ENCODE data around the gene LIPA. TPM values are rescaled to one million over a fixed set of nuclear protein-coding genes. Genes with fewer than 3 reads are reported as not detected.

LIPA gene
- total RNA-seq, 2 donors from 2014 or later, result 19.8 to 30.4 TPM

GRCh38 chr10:89240519-89240918 lies 11.1 kb downstream of the LIPA start:
- Histone ChIP-seq H3K27ac (no peak overlapping the region), H3K9me3 (no peaks in the 10 kb centered on the region), H3K36me3 (replicated peaks in 1 of 2; ENCODE audit: insufficient read depth in 1 of 2, low read depth in 2 of 2) (peaks cover 0 to 3% of the 10 kb centered on the region in 2 donors), H3K27me3 (no peaks in the 10 kb centered on the region), H3K4me3 (no peak overlapping the region), H3K4me1 (no peaks in the 10 kb centered on the region)
- DNase-seq (no peak), ATAC-seq (no peak)
- intact Hi-C loops (cut with DNase I), result no loop called here
- WGBS, 2 donors, result 39 to 79% methylated on average over 3 of the region's 3 CpGs
- TF ChIP-seq CTCF (IDR thresholded peaks at IDR 0.05) (no peak), POLR2A (IDR thresholded peaks at IDR 0.05) (no peak)

GRCh38 chr10:89238956-89239644 lies 12.5 kb downstream of the LIPA start:
- no peaks in the 10 kb centered on the region for H3K27me3 ChIP-seq
- no peaks in the 10 kb centered on the region for H3K4me1 ChIP-seq
- intact Hi-C loops (cut with DNase I), result no loop called here
- 71 to 86% methylated on average over 5 of the region's 5 CpGs for WGBS, 2 donors
- H3K27ac ChIP-seq, result no peak overlapping the region
- H3K36me3 ChIP-seq (replicated peaks in 1 of 2; ENCODE audit: insufficient read depth in 1 of 2, low read depth in 2 of 2), result peaks cover 0 to 5% of the 10 kb centered on the region in 2 donors
- ATAC-seq (no peak), DNase-seq (no peak)
- no peak overlapping the region for H3K4me3 ChIP-seq
- H3K9me3 ChIP-seq, result no peaks in the 10 kb centered on the region
- TF ChIP-seq POLR2A (IDR thresholded peaks at IDR 0.05), result no peak
- no peak for TF ChIP-seq CTCF (IDR thresholded peaks at IDR 0.05)

- Histone ChIP-seq H3K4me3 (no peak overlapping the region), H3K9me3 (no peaks in the 10 kb centered on the region), H3K27ac (no peak overlapping the region), H3K27me3 (no peaks in the 10 kb centered on the region), H3K4me1 (no peaks in the 10 kb centered on the region), H3K36me3 (replicated peaks in 1 of 2; ENCODE audit: insufficient read depth in 1 of 2, low read depth in 2 of 2) (peaks cover 0 to 5% of the 10 kb centered on the region in 2 donors)
- intact Hi-C loops (cut with DNase I), result no loop called here
- DNase-seq (no peak), ATAC-seq (no peak)
- TF ChIP-seq CTCF (IDR thresholded peaks at IDR 0.05), result no peak
- no peak for TF ChIP-seq POLR2A (IDR thresholded peaks at IDR 0.05)
These were observed 13.7 kb downstream of the LIPA start for GRCh38 chr10:89237849-89238248.

DNA sequence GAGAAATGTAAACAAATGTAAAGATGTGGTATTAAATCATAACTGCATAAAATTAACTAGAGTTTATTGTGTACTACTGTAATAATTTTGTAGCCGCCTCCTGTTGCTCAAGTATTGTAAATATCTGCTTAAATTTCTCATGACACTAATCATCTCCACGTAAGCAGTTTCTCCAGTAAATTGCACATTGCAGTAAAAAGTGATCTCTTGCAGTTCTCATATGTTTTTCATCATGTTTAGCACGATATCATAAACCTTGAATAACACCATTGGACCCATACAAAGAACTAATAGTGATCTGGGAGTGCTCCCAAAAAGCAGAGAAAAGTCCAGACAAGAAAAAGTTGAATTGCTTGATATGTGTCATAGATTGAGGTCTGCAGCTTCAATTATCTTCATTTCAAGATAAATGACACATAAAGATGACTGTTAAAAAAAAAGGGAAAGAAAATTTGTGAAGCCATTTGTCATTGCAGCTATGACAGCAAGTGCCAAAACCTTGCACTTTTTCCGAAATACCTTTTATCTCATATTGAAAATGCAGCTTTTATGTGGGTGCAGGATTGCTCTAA lies 15.3 kb downstream of the LIPA start:
- intact Hi-C loops (cut with DNase I), result no loop called here
- TF ChIP-seq CTCF (IDR thresholded peaks at IDR 0.05) (no peak), POLR2A (IDR thresholded peaks at IDR 0.05) (no peak)
- H3K4me1 ChIP-seq, result no peaks in the 10 kb centered on the region
- no peak for DNase-seq
- no peak for ATAC-seq
- H3K36me3 ChIP-seq (replicated peaks in 1 of 2; ENCODE audit: insufficient read depth in 1 of 2, low read depth in 2 of 2), result peaks cover 0 to 5% of the 10 kb centered on the region in 2 donors
- no peak overlapping the region for H3K27ac ChIP-seq
- no peak overlapping the region for H3K4me3 ChIP-seq
- 81 to 82% methylated on average over 4 of the region's 4 CpGs for WGBS, 2 donors
- H3K27me3 ChIP-seq, result no peaks in the 10 kb centered on the region
- H3K9me3 ChIP-seq, result no peaks in the 10 kb centered on the region

All from body of pancreas (tissue), 4 donors.